ENCODE measurements around the gene NACAD. TPM values are rescaled to one million over a fixed set of nuclear protein-coding genes. Genes with fewer than 3 reads are reported as not detected.

NACAD gene
- total RNA-seq, 1 donor from 2014 or later: 0.09 TPM

- peaks cover 68% of the 10 kb centered on the region for H3K4me1 Mint-ChIP-seq
- H3K36me3 Mint-ChIP-seq (ENCODE audit: low read depth): peaks cover 49% of the 10 kb centered on the region
- DNase-seq: peak; percentile 64
- H3K9me3 Mint-ChIP-seq: no peaks in the 10 kb centered on the region
- intact Hi-C loops (cut with micrococcal nuclease): no loop called here
- no peaks in the 10 kb centered on the region for H3K27me3 Mint-ChIP-seq
- H3K4me3 Mint-ChIP-seq: peak overlapping the region; percentile 44
- H3K27ac Mint-ChIP-seq: peak overlapping the region; percentile 30
These were observed 55.4 kb downstream of the NACAD start for GRCh38 chr7:45033261-45033930.

- no peaks in the 10 kb centered on the region for H3K9me3 Mint-ChIP-seq
- peaks cover 71% of the 10 kb centered on the region for H3K4me1 Mint-ChIP-seq
- H3K36me3 Mint-ChIP-seq (ENCODE audit: low read depth): peaks cover 51% of the 10 kb centered on the region
- peak overlapping the region; percentile 44 for H3K4me3 Mint-ChIP-seq
- peak overlapping the region; percentile 30 for H3K27ac Mint-ChIP-seq
- intact Hi-C loops (cut with micrococcal nuclease): no loop called here
- no peak for DNase-seq
- H3K27me3 Mint-ChIP-seq: no peaks in the 10 kb centered on the region
These were observed 56.3 kb downstream of the NACAD start for GRCh38 chr7:45032421-45032820.

- H3K4me1 Mint-ChIP-seq: peaks cover 73% of the 10 kb centered on the region
- H3K27ac Mint-ChIP-seq: peak overlapping the region; percentile 26
- intact Hi-C loops (cut with micrococcal nuclease): no loop called here
- peaks cover 51% of the 10 kb centered on the region for H3K36me3 Mint-ChIP-seq (ENCODE audit: low read depth)
- peak overlapping the region; percentile 44 for H3K4me3 Mint-ChIP-seq
- H3K9me3 Mint-ChIP-seq: no peaks in the 10 kb centered on the region
- no peak for DNase-seq
- H3K27me3 Mint-ChIP-seq: no peaks in the 10 kb centered on the region
These were observed 56.9 kb downstream of the NACAD start for GRCh38 chr7:45031829-45032228.

Other genes with a start within 250 kb of the NACAD start
- gene H2AZ2, start 240.9 kb downstream of the NACAD start, total RNA-seq: 188 and 192 TPM in 2 replicates
- 41.4 and 41.5 TPM in 2 replicates for gene PURB, start 203.4 kb downstream of the NACAD start, total RNA-seq
- gene MYO1G, start 110.0 kb downstream of the NACAD start, total RNA-seq: 283 and 290 TPM in 2 replicates
- 59.2 and 63.1 TPM in 2 replicates for gene CCM2, start 88.8 kb downstream of the NACAD start, total RNA-seq
- gene TBRG4, start 22.7 kb upstream of the NACAD start, total RNA-seq: 192 and 198 TPM in 2 replicates
- gene RAMP3, start 68.8 kb upstream of the NACAD start, total RNA-seq: not detected in 2 replicates

Measured in activated CD4-positive, alpha-beta T cell treated with anti-CD3 and anti-CD28 coated beads, Interleukin-2, amount 10 ng/mL, durations not matched to agents 24 days and 14 days (primary cell).